Measurements from ENCODE around the gene SHOC1.

Gene SHOC1

DNA sequence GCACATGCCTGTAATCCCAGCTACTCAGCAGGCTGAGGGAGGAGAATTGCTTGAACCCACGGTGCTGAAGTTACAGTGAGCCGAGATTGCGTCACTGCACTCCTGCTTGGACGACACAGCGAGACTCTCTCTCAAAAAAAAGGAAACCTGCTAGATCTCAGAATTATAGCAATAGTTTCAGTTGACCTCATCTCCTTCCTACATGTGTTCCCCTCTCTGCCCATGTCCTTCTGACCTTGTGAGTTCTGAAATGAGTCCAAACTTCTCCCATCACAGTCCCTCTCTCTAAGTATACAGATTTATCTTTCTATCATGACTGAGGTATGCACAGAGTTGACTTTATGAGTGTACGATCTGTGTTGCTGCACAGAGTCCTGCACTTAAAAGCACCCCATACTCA is 44.6 kb upstream of the SHOC1 start:
- intact Hi-C loops (cut with DNase I; ENCODE audit: low total_unique reads), result no loop called here
- no peak overlapping the region for H3K27ac ChIP-seq

DNA sequence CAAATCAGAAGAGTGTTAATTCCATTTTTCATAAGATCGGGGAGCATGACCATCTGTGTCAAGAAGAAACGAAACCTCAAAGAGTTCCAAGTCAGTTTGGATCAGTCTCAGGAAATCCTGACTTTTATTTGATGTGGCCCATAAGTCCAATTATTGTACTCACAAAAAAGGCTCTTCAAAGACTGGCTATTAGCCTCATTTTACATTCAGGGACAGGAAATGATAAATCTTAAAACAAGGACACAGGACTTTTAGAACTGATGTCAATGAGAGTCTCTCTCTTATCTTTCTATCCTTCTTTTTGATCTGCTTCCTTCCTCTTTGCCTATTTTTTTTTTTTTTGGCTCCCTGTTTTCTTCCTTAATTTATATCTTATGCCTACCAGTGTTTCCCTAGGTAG is 43.7 kb upstream of the SHOC1 start:
- Histone ChIP-seq H3K27me3 (no peaks in the 10 kb centered on the region), H3K9me3 (no peaks in the 10 kb centered on the region), H3K4me1 (no peaks in the 10 kb centered on the region), H3K27ac (no peak overlapping the region), H3K4me3 (no peak overlapping the region), H3K36me3 (no peaks in the 10 kb centered on the region)
- DNase-seq, result no peak
- intact Hi-C loops (cut with DNase I; ENCODE audit: low total_unique reads), result no loop called here
- TF ChIP-seq, protein P1, sequence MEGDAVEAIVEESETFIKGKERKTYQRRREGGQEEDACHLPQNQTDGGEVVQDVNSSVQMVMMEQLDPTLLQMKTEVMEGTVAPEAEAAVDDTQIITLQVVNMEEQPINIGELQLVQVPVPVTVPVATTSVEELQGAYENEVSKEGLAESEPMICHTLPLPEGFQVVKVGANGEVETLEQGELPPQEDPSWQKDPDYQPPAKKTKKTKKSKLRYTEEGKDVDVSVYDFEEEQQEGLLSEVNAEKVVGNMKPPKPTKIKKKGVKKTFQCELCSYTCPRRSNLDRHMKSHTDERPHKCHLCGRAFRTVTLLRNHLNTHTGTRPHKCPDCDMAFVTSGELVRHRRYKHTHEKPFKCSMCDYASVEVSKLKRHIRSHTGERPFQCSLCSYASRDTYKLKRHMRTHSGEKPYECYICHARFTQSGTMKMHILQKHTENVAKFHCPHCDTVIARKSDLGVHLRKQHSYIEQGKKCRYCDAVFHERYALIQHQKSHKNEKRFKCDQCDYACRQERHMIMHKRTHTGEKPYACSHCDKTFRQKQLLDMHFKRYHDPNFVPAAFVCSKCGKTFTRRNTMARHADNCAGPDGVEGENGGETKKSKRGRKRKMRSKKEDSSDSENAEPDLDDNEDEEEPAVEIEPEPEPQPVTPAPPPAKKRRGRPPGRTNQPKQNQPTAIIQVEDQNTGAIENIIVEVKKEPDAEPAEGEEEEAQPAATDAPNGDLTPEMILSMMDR (IDR thresholded peaks at IDR 0.05), result no peak

More for the DNA sequence above, 44.6 kb upstream of the SHOC1 start:
- TF ChIP-seq, protein P1 (IDR thresholded peaks at IDR 0.05), result no peak
- no peaks in the 10 kb centered on the region for H3K9me3 ChIP-seq
- DNase-seq, result no peak
- no peak overlapping the region for H3K4me3 ChIP-seq
- no peaks in the 10 kb centered on the region for H3K36me3 ChIP-seq
- H3K4me1 ChIP-seq, result no peaks in the 10 kb centered on the region
- H3K27me3 ChIP-seq, result no peaks in the 10 kb centered on the region

DNA sequence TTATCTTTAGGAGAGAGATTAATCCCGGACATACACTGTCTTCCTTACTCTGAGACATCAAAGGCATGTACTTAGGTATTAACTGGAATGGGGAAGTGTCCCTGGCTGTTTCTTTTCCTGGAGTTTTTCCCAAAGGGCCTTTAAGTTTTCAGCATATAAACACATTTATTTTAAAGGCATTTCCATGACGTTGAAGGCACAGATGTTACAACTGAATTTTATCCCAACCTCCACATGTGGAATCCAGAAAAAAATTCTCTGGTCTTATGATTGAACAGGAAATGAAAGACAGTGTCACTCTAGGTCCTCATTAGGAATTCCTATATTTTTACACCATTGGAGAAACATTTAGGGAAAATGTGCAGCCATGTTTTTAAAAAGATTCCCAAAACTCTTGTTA is 41.6 kb upstream of the SHOC1 start:
- TF ChIP-seq, protein P1 (IDR thresholded peaks at IDR 0.05), result no peak
- no peaks in the 10 kb centered on the region for H3K4me1 ChIP-seq
- H3K9me3 ChIP-seq, result no peaks in the 10 kb centered on the region
- no peaks in the 10 kb centered on the region for H3K36me3 ChIP-seq
- DNase-seq, result no peak
- H3K4me3 ChIP-seq, result no peak overlapping the region
- no peak overlapping the region for H3K27ac ChIP-seq
- H3K27me3 ChIP-seq, result no peaks in the 10 kb centered on the region
- intact Hi-C loops (cut with DNase I; ENCODE audit: low total_unique reads), result no loop called here

GRCh38 chr9:111833941-111834340 is 39.2 kb upstream of the SHOC1 start:
- no peaks in the 10 kb centered on the region for H3K36me3 ChIP-seq
- no peak for DNase-seq
- intact Hi-C loops (cut with DNase I; ENCODE audit: low total_unique reads), result no loop called here
- TF ChIP-seq, protein P1 (IDR thresholded peaks at IDR 0.05), result no peak
- no peaks in the 10 kb centered on the region for H3K4me1 ChIP-seq
- H3K27me3 ChIP-seq, result no peaks in the 10 kb centered on the region
- H3K27ac ChIP-seq, result no peak overlapping the region
- H3K4me3 ChIP-seq, result no peak overlapping the region
- no peaks in the 10 kb centered on the region for H3K9me3 ChIP-seq

GRCh38 chr9:111832449-111832848 is 37.7 kb upstream of the SHOC1 start:
- TF ChIP-seq, protein P1 (IDR thresholded peaks at IDR 0.05), result no peak
- intact Hi-C loops (cut with DNase I; ENCODE audit: low total_unique reads), result no loop called here
- Histone ChIP-seq H3K9me3 (no peaks in the 10 kb centered on the region), H3K27ac (no peak overlapping the region), H3K36me3 (no peaks in the 10 kb centered on the region), H3K27me3 (no peaks in the 10 kb centered on the region), H3K4me3 (no peak overlapping the region), H3K4me1 (no peaks in the 10 kb centered on the region)
- DNase-seq, result no peak
